OCI-LY1 (cell line): ENCODE measurements around the gene FABP1.

ENCODE experiments used
- EZH2 ChIP-seq: fragments of 200-600 bp; sonication (generic), shearing (Covaris generic); IDR thresholded peaks from 2 replicates; pipeline ENCODE4 v1.8.0; 2017; ENCODE audit warnings: borderline replicate concordance, mixed run types, mild to moderate bottlenecking, antibody characterized with exemption, low read length, moderate library complexity, mixed read lengths
- TF ChIP-seq, protein P1 (sequence below): fragments of 200-600 bp; sonication (generic), shearing (Covaris generic); IDR thresholded peaks from 2 replicates; pipeline ENCODE4 v1.5.1; 2017; ENCODE audit warnings: mild to moderate bottlenecking, antibody characterized with exemption, low read length, moderate library complexity, mixed read lengths

DNA sequence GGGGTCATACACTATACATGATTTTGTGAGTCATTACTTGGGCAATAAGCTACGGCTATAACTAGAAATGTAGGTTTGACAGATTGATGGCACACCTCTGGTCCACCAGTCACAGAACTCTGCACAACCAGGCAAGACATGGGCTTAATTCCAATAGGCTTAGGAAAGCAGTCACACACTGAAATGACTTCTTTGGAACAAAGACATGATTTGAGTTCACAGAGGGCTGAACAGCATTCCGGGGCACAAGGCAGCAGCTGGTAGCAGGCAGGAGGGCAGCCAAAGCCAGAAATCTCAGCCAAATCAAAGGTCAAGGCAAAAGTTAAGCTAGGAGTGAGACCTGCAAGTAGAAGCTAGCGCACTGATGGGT lies 27.4 kb downstream of the FABP1 start:
- TF ChIP-seq, protein P1, sequence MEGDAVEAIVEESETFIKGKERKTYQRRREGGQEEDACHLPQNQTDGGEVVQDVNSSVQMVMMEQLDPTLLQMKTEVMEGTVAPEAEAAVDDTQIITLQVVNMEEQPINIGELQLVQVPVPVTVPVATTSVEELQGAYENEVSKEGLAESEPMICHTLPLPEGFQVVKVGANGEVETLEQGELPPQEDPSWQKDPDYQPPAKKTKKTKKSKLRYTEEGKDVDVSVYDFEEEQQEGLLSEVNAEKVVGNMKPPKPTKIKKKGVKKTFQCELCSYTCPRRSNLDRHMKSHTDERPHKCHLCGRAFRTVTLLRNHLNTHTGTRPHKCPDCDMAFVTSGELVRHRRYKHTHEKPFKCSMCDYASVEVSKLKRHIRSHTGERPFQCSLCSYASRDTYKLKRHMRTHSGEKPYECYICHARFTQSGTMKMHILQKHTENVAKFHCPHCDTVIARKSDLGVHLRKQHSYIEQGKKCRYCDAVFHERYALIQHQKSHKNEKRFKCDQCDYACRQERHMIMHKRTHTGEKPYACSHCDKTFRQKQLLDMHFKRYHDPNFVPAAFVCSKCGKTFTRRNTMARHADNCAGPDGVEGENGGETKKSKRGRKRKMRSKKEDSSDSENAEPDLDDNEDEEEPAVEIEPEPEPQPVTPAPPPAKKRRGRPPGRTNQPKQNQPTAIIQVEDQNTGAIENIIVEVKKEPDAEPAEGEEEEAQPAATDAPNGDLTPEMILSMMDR, result no peak
- TF ChIP-seq EZH2, result no peak
